Measurements from ENCODE around the gene KRTAP12-2.
A peak's percentile ranks its signal among the peaks of the same experiment; 100 is the strongest.
"Not testable (repeated sequence)": the region's sequence is repeated elsewhere in the genome, so short reads cannot be mapped to it uniquely, and the experiment has no call there.

KRTAP12-2 gene

DNA sequence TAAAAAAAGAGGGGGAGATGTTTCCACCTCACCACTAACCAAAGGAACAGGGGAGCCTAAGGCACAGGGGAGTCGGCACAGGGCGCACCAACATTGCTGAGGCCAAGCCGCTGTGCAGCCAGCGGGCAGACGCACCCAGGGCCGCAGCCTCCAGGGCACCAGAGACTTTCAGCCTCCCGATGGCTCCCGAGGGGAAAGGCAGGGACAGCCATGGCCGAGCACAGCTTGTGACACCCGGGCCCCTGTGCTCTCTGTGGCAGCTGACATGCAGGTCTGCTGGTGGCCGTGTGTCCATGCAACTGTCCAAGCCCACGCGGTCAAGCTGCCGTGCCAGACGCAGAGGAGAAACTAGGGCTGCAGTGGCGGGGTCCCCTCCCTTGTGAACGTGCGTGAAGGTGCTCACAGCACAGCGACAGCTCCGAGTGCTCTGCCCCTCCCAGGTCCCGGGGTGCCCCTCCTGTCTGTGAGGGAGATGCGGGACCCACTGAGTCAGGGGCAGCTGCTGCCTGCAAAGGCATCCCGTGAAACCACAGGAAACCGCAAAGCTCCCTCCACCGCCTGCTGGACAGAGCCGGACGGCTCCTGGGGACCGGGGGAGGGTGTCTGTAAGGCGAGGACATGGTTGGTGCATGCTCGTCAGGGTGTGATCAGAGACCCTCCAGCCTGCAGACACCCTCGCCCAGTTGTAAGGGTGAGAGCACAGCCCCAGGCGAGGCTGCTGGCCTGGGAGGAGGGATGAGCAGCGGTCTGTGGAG, 18.0 kb downstream of the KRTAP12-2 start:
- DNase-seq = no peak

DNA sequence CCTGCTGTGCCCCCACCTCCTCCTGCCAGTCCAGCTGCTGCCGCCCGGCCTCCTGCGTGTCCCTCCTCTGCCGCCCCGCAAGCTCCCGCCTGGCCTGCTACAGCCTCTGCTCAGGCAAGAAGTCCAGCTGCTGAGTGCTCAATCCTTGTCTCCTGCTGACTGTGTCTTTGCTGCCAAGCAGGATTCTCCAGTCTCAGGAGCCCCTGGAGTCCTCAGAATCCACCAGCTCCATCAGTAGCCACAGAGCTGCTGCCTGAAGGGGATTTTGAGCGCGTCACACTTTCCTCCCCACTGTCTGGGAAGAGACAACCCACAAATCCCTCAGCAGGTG, 19.5 kb downstream of the KRTAP12-2 start:
- no peak for DNase-seq

DNA sequence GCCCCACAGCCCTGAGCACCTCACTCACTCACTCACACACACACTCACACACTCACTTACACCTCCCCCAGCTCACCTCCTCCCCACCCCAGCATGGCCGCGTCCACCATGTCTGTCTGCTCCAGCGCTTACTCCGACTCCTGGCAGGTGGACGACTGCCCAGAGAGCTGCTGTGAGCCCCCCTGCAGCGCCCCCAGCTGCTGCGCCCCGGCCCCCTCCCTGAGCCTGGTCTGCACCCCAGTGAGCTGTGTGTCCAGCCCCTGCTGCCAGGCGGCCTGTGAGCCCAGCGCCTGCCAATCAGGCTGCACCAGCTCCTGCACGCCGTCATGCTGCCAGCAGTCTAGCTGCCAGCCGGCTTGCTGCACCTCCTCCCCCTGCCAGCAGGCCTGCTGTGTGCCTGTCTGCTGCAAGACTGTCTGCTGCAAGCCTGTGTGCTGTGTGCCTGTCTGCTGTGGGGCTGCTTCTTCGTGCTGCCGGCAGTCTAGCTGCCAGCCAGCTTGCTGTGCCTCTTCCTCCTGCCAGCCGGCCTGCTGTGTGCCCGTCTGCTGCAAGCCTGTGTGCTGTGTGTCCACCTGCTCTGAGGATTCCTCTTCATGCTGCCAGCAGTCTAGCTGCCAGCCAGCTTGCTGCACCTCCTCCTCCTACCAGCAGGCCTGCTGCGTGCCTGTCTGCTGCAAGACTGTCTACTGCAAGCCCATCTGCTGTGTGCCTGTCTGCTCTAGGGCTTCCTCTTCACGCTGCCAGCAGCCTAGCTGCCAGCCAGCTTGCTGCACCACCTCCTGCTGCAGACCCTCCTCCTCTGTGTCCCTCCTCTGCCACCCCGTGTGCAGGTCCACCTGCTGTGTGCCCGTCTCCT, 20.1 kb downstream of the KRTAP12-2 start, which contains the start of gene KRTAP10-11:
TSS of gene KRTAP10-11 (plus strand) at position 49 of the 856 bp plus-strand sequence. CDS start at position 94, 45 bp downstream.
- DNase-seq = not testable (repeated sequence)

DNA sequence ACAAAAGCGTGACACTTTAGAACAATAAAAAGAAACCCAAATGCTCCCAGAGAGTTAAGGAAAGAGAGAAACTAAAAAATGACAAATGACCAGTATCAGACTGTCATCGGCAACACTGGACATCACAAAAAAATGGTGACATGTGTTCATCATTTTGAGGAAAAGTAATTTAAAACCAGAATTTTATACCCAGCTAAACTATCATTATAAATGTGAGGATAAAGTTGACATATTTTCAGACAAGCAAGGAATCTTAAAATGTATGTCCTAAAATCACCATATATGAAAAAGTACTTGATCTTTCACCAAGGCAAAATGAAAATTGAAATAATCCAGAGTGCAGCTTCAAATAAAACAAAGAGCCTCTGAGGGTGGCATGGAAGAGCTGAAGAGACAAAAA, 21.8 kb downstream of the KRTAP12-2 start:
- no peak for DNase-seq

DNA sequence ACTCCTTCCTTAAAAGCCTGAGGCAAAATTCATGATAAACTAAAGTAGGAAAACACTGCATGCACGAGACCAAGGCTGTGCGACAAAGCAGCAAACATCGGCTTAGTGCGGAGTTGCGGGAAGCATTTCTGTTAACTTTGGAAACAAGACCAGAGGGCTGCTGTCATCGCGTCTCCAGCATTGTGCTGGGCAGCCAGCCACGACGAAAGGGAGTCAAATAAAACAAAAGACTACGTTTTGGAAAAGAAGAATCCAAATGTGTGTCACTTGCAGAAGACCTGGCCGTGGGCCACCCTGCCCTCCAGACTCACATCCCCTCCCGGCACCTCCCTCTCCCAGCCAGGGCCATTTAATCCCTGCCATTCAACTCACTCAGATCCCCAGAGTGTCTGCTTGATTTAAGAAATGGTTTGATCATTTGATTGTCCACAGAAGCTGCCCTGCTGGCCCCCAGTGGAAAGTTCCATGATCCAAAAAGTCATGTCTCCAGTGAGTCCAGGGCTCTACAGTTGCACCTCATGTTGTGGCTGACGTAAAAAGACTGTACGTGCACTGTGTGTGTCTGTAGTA, 22.9 kb downstream of the KRTAP12-2 start:
- no peak for DNase-seq

DNA sequence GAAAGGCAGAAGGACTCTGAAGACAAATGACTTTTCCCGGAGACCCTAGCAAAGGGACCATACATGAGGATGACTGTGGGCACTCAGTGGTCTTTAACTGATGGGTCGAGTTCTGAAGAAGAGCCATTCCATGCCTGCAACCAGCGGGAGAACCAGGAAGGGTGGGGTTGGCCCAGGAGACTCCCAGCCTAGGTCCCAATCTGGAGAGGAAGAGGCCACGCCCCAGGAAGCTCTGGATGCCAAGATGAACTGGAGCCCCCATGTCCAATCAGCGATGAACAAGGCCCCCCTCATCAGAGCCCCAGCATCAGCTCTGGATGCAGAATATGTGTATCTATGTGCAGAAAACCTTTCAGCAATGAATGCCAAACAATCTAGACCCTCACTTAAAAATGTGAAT, 26.0 kb downstream of the KRTAP12-2 start:
- DNase-seq = no peak

DNA sequence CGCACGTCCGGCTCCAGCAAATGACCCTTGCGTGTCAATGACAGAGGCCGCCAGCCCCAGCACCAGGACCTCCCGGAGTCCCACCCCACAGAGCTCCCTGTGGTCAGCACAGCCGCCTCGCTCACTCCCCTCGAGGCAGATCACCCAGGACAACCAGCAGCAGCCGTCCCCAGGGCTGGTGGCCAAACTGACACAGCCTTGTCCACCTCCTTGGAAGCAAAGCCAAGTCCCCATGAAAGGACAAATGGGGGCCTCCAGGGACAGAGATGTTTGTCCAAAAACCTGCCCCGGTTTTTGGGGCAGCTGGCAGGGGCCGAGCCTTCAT, 27.4 kb downstream of the KRTAP12-2 start:
- DNase-seq = no peak

DNA sequence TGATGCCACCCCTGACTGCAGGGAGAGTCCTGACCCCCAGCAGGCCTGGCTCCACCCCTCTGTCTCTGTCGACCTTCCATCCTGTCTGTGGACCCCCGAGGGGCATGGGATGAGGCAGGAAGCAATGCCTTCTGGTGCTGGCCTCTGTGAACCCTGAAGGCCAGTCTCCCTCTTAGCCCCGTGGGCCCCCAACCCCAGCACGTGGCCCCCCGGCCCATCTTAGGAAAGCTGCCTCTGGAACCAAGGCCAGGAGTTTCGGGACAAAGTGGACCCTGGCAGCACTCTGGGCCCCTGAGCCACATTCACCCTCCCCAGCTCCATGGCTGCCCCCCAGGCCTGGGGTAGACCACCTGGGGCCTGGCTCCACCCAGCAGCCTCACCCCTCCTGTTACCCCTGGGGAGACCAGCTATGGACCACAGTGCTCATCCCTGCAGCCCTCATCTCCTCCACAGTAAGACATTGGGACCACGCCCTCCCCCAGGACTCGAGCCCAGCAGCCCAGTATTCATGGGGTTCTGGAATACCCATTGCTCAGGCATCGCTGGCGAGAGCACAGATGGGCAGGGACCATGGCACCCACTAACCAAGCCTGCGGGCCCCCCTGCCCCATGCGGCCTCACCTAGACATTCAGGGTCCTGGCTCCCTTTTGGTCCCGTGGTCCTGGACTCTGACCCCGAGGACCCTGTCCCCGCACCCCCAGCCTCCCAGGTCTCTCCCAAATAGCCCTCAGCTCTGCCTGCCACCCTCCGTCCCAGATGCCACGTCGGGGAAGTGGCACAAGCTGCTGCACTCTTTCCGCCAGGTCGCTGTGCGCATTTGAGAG, 28.0 kb downstream of the KRTAP12-2 start:
- DNase-seq = not testable (repeated sequence)

DNA sequence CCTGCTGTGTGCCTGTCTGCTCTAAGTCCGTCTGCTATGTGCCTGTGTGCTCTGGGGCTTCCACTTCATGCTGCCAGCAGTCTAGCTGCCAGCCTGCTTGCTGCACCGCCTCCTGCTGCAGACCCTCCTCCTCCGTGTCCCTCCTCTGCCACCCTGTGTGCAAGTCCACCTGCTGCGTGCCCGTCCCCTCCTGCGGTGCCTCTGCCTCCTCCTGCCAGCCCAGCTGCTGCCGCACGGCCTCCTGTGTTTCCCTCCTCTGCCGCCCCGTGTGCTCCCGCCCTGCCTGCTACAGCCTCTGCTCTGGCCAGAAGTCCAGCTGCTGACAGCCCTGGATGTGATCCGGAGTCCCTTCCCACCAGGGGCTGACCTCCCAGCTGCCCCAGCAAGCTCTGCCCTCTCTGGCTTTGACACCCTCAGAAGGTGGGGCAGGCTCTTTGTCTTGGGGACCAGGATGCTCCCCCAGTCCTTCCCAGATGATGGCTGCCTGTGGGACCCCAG, 28.8 kb downstream of the KRTAP12-2 start:
- not testable (repeated sequence) for DNase-seq

DNA sequence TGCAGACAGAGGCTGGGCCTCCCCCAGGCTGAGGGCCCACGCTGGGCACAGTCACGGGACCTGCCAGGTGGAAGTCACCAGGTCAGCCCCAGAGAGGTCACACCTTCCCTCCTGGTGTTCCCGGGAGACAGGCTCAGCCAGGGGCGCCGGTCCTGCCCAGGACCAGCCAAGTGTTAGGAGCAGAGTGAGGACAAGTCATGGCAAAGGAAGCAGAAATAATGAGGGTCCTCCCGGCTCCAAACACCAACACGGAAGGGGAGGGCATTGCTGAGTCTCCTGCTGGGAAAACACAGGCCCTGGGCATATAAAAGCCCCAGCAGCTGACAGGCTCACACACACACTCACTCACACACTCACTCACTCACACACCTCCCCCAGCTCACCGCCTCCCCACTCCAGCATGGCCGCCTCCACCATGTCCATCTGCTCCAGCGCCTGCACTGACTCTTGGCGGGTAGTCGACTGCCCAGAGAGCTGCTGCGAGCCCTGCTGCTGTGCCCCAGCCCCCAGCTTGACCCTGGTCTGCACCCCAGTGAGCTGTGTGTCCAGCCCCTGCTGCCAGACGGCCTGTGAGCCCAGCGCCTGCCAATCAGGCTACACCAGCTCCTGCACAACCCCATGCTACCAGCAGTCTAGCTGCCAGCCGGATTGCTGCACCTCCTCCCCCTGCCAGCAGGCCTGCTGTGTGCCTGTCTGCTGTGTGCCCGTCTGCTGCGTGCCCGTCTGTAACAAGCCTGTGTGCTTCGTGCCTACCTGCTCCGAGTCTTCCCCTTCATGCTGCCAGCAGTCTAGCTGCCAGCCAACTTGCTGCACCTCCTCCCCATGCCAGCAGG, 29.5 kb downstream of the KRTAP12-2 start, which contains the start of gene KRTAP10-10:
TSS of gene KRTAP10-10 (plus strand) at position 339 of the 833 bp plus-strand sequence. CDS start at position 401, 62 bp downstream.
- no peak for DNase-seq

DNA sequence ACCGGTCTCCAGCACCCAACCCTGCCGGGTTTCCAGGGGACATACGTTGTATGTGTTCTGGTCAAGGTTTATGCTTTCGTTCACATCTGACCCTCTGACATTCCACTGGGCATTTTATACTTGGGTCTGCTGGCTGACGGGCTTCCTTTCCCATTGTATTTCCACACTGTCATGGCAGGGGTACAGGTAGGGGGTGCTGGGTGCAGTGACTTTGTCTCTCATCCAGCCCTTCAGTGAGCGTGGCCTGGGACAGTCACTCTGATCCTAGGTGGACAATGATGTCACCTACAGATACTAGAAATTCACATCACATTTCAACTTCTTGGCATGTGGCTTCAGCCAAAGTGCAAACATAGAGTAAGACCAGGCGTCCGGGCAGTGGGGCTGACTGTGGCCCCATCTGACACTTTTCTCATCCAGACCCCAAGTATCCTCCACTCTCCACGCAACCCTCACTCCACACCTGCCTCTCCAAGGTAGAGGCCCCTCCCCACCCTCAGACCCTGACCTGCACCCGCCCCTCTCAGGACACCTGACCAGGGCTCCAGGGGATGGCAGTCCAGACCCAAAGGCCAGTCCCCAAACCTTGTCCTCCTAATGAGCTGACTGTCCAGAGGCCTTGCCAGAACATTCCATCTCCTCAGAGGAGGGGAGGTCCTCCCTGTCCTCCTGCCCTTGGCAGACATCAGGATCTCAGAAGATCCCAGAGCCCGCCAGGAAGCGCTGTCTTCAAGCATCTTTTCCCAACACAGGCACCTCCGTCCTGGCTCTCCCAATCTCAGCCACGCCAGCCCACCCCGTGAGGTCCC, 30.3 kb downstream of the KRTAP12-2 start:
- DNase-seq = no peak

DNA sequence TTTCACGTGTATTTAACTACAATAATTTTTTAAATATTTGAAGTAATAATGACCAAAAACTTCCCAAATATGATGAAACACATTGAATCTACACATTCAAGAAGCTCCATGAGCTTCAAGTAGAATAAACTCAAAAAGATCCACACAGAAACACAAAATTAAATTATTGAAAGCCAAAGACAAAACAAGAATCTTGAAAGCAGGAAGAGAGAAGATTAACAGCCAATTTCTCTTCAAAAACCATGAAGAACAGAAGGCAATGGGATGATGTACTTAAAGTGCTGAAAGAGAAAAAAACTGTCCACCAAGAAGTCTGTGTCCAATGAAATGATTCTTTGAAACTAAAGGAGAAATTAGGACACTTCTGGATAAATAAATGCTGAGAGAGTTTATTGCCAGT, 34.7 kb downstream of the KRTAP12-2 start:
- DNase-seq = no peak

DNA sequence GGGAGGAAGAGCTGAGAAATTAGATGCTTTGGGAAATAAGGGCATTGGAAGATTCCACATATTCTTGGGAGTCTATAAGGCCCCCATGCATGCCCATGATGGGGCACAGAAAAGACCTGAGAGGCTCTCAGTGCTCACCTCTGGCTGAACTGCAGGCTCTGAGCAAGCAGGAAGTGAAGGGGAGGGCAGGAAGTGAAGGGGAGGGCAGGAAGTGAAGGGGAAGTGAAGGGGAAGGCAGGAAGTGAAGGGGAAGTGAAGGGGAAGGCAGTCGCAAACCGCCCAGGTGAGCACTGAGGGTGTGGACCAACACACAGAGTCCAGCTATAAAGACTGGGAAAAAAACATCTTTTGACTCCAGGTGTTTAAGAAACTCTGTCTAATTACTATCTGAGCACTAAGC, 36.3 kb downstream of the KRTAP12-2 start:
- peak; percentile 21 for DNase-seq

DNA sequence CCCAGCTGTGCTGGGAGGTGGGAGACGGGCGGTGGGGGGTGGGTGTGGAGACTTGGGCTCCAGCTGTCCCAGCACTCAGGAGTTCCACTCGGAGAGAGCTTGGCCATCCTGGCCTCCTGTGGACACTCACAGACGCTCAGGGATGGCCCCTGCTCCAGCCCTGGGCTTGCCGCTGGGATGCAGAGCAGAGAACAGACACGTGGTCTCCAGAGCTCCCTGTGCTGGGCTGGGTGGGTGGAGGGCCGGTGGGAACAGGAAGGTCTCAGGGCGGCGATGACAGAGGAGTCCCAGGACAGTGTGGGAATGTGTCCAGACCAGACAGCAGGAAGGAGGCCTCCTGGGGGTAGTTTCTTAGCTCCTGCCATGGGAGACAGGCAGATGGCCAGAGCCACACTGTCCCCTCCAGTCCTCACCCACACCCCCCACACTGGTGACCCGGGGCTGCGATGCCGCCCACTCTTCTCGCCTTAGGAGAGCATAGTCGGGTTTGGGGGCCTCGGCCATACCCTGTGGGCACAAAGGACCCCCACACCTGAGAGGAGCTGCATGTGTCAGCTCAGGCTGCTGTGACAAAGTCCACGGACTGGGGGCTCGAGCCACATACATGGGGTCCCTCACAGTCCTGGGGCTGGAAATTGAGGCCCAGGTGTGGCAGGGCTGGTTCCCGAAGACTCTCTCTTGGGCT, 37.9 kb downstream of the KRTAP12-2 start:
- no peak for DNase-seq

DNA sequence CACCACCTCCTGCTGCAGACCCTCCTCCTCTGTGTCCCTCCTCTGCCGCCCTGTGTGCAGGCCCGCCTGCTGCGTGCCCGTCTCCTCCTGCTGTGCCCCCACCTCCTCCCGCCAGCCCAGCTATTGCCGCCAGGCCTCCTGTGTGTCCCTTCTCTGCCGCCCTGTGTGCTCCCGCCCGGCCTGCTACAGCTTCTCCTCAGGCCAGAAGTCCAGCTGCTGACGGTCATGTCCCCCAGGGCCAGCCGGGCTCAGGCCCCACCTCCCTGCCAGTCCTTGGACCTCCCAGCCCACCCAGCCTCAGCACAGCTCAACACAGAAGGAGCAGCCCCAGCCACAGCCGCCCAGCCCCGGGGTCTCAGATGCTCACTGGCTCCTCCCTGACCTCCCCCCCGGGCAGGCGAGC, 38.9 kb downstream of the KRTAP12-2 start:
- DNase-seq = not testable (repeated sequence)

DNA sequence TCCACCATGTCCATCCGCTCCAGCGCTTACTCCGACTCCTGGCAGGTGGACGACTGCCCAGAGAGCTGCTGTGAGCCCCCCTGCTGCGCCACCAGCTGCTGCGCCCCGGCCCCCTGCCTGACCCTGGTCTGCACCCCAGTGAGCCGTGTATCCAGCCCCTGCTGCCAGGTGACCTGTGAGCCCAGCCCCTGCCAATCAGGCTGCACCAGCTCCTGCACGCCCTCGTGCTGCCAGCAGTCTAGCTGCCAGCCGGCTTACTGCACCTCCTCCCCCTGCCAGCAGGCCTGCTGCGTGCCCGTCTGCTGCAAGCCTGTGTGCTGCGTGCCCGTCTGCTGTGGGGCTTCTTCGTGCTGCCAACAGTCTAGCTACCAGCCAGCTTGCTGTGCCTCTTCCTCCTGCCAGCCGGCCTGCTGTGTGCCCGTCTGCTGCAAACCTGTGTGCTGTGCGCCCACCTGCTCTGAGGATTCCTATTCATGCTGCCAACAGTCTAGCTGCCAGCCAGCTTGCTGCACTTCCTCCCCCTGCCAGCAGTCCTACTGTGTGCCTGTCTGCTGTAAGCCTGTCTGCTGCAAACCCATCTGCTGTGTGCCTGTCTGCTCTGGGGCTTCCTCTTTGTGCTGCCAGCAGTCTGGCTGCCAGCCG, 39.4 kb downstream of the KRTAP12-2 start:
- not testable (repeated sequence) for DNase-seq

DNA sequence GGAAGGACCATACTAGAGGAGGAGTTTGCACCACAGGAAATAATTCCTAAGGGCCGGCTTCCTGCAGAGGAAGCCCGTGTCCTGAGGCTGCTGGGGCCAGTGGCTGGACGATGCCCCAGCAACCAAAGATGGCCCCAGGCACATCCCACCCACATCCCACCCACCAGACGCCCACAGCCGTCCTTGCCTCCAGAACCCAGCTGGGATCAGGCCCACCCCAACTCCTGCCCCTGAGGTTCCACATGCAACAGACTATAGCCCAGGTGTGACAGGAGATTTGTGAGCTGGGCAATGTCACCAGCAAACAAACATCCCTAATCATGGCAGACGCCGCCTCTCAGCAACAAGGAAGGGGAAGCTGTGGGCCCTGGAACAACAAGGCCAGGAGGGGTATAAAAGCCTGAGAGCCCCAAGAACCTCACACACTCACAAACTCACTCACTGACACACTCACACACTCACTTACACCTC, 40.0 kb downstream of the KRTAP12-2 start, which contains the start of gene KRTAP10-9:
TSS of gene KRTAP10-9 (plus strand) at position 421 of the 471 bp plus-strand sequence. CDS start 79 bp downstream, outside the sequence.
- DNase-seq = no peak

DNA sequence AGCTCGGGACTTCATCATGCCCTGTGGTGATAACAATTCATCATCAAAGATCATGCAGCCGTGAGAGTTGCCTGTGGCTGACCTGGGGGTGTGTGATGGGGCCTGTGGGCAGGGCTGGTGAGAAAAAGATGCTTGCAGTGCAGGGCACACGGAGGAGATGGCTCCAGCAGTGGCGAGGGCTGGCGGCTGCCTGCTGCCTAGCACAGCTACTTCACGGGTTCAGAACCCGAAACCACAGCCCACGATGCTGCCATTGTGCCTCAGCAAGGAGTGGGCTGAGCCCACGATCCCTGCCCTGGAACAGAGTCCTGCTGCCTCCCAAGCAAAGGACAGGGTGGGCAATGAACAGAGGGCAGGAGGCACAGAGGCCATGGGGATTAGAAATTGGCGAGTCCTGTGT, 40.5 kb downstream of the KRTAP12-2 start:
- peak; percentile 42 for DNase-seq

DNA sequence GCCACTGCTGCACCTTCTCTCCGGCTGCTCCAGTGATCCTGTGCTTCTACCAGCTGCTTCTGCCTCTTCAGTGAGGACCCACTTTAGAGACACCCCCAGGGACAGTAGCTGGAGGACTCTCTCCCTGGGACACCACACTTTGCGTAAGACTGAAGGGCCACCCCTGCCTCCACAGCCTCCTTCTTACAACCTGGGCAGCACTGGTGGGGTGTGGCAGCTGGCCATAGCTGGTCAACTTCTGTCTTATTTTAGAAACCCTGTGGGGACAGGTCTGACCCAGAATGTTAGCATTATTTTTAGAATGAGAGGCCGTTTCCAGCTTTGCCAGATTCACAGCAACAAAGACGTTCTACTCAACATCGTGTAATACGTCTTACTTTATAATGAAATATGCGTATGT, 41.0 kb downstream of the KRTAP12-2 start:
- no peak for DNase-seq

Measured in CD4-positive, alpha-beta T cell treated with Interleukin-21 for 1 hour (primary cell).